GM21723 (cell line): Measurements from ENCODE around the gene EFCAB5.
"Not testable (repeated sequence)": the region's sequence is repeated elsewhere in the genome, so short reads cannot be mapped to it uniquely, and the experiment has no call there.

Experiments
- ATAC-seq: cut with Tn5 transposase; IDR thresholded peaks from one replicate; pipeline ENCODE4 v1.9.1; 2021; ENCODE audit warnings: mild to moderate bottlenecking, moderate library complexity; ENCODE audit not compliant: unreplicated experiment

Gene EFCAB5

GRCh38 chr17:29933379-29933778 is 8.1 kb upstream of the EFCAB5 start:
- ATAC-seq: no peak

GRCh38 chr17:29935909-29936308 is 5.5 kb upstream of the EFCAB5 start:
- ATAC-seq: not testable (repeated sequence)

DNA sequence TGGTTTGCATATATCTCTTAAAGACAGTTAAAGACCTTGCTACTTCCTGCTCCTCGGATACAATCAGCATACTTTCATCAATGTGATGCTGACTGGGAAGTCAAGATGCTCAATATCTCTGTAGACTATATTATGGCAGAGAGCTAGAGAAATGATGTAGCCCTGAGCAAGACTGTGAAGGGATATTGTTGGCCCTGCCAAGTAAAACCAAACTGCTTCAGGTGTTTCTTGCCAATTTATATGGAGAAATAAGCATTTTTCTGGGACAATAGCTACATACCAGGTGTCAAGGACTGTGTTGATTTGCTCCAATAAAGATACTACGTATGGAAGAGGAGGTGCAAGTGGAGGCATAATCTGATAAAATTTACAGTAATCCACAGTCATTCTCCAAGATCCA is 4.7 kb upstream of the EFCAB5 start:
- ATAC-seq: no peak

DNA sequence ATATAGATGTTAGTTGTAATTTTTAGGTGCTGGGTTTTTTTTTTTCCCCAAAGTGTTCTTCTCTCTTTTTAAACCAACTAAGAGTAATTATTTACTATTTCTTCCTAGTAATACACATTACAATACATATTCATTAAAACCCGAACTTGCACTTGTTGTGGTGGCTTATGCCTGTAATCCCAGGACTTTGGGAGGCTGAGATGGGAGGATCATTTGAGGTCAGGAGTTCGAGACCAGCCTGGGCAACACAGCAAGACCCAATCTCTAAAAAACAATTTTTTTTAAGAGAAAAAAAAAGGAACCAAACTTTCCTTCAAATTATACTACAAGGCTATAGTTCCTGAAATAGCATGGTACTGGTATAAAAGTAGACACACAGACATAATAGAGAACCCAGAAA is 3.8 kb downstream of the EFCAB5 start:
- ATAC-seq: no peak

- no peak for ATAC-seq
Observed at GRCh38 chr17:29948448-29949215, 7.2 kb downstream of the EFCAB5 start.

DNA sequence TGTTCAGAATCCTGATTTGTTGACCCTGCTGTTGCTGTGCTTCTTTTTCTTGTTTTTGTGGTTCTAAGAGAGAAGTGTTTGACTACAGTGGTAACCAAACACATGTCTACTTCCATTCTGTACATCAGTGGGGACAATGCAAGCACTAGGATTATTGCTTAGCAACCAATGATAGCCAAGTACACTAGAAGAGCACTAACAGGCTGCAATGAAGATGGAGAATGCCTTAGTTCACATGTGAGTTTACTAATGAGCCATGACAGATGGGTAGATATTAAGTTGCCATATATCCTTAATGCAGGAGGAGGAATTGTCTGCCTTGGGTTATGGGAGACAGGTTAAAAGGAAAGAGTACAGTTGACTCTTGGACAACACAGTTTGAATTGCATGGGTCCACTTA is 8.3 kb downstream of the EFCAB5 start:
- no peak for ATAC-seq

GRCh38 chr17:29954405-29954804 is 13.0 kb downstream of the EFCAB5 start:
- no peak for ATAC-seq

GRCh38 chr17:29956225-29956624 is 14.8 kb downstream of the EFCAB5 start:
- ATAC-seq: no peak

DNA sequence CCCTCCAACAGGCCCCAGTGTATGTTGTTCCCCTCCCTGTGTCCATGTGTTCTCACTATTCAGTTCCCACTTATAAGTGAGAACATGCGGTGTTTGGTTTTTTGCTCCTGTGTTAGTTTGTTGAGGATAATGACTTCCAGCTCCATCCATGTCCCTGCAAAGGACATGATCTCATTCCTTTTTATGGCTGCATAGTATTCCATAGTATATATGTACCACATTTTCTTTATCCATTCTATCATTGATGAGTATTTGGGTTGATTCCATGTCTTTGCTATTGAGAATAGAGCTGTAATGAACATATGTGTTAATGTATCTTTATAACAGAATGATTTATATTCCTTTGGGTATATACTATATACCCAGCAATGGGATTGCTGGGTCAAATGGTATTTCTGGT is 16.1 kb downstream of the EFCAB5 start:
- ATAC-seq: not testable (repeated sequence)

- no peak for ATAC-seq
Observed at GRCh38 chr17:29958947-29959657, 17.7 kb downstream of the EFCAB5 start.

DNA sequence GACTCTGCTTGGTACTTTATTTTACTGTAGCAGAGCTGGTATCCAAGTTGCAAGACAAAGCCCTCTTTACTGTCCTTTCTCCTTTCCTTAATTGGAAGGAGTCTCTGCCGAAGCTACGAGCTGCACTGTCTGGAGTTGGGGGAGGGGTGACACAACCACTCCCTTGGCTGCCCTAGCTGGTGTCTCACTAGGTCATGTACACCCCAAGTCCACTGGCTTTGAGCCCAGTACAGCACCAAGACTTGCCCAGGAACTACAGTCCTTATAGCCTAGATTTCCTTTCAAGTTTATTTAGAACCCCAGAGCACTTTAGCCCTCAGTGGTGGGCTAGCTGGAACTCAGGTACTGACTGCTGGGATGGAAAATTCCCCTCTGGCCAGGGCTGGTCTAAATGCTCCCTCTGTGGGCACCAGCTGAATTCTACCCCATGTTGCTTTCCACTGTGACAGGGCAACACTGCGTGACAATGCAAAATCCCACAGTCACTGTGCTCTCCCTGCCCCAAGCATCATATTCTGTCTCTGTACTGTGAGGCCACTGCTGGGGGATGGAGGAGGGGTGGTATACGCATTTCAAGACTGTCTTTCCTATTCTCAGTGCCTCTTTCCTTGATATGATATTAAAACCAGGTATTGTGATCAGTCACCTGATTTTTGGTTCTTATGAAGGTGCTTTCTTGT is 18.4 kb downstream of the EFCAB5 start:
- no peak for ATAC-seq

- no peak for ATAC-seq
Observed at GRCh38 chr17:29962656-29963055, 21.2 kb downstream of the EFCAB5 start.

DNA sequence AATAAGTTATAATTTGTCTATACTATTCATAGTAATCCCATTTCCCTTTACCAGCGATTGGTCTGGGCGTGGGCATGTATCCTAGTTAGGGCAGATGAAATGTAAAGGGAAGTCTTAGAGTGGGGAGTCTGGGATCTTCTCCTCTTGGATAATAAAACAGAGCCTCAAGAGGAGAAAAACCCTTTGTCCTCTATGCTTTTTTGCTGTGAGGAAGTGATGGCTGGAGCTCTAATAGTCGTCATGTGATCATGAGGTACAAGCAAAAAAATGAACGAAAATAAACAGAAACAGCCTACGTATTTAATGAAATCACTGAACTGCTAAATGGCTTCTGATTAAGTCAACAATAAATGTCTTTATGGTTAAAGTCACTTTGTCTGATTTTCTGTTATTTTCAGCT is 26.8 kb downstream of the EFCAB5 start:
- ATAC-seq: no peak

- ATAC-seq: no peak
Observed at GRCh38 chr17:29972277-29972676, 30.8 kb downstream of the EFCAB5 start.

DNA sequence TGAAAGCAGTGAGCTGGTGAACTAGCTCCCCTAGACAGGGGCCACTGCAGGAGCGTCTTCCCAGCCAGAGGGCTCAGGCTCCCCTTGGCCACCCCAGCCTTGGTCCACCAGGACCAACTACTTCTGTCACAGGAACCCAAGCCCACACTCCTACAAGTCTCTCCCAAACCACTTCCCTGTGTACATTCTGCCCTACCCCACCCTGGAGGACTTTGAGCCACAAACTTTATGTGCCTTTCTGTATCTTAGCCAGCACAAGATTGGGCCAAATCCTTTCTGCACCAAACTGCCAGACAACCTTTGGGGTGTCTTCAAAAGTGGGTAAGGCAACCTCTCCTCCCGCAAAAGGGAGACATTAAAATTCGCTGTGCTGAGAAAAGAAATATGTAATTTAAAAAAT is 31.6 kb downstream of the EFCAB5 start:
- ATAC-seq: no peak

- no peak for ATAC-seq
Observed at GRCh38 chr17:29977836-29978235, 36.4 kb downstream of the EFCAB5 start.

- ATAC-seq: no peak
Observed at GRCh38 chr17:29980261-29980660, 38.8 kb downstream of the EFCAB5 start.

DNA sequence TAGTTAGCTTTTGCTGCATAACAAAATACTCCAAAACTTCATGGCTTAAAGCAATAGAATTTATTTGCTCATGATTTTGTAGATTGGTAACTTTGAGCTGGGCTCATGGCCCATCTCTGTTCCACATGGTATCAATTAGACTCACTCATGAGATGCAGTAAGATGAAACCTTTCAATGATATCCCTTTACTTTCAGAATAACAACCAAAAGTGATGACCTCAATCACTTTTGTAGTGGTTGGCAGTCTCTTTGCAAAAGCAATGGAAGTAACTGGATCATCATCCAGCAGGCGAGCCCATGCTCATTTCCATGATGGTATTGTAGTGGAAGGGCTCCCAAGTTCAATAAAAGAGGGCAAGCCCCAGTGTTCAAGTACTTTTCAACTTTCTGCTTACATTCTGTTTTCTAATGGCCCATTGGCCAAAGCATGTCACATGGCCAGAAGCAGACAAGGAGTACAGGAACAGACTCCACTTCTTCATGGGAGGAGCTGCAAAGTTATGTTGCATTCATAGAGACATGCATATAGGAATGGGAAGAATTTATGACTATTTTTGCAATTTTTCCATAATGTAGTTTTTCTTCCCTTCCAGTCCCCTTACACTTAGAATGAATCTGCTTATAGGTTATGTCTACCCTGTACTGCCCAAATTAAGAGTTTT is 41.7 kb downstream of the EFCAB5 start:
- no peak for ATAC-seq

DNA sequence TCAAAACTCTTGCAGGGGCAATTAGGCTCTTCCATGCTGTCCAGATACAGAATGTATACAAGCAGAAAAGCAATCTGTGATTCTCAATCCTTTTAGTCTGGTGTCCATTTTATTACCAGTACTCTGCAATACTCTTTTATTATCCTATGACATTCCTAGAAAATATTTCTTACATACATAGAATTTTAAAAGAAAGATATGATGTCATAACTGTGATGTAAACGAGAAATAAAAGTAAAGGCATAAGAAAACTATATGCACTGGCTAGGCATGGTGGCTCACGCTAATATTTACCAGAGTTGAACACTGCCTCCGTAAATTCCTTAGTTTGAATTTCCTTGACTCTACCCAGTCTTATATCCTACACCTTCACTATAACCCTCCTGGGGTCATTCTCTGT is 55.0 kb downstream of the EFCAB5 start:
- no peak for ATAC-seq

DNA sequence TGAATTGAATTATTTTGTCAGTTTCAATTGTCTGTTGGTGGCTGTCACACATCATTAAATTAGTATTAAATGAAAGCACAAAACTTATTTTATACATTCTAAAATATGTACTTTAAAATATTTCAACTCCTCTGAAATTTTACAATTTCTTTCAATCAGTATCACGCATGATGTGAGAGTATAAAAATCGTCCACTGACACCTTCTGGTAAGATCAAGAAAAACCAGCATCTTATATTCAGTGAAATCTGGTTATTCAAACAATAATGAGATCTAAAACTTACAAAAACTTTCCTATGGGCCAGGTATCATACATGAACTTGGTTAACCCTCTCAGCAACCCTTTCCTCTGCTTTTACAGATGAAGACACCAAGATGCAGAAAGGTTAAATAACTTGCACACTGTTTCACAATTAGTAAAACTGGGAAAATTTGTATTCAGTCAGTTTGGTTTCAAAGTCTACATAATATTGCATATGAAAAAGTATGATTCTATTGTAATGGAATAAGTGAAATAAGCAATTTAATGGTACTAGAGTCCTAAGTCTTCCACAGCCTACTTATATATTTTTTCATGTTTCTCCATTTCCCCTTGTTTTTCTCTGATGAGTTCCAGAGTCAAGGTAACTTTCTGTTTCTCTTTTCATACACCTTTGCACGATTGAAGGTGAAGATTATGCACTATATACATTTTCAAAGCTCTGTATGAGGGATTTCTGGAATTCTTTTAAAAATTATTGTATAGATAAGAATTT is 58.7 kb downstream of the EFCAB5 start:
- no peak for ATAC-seq
